Large intestine (tissue), 3 donors: ENCODE measurements around the gene TEX13D. TPM values are rescaled to one million over a fixed set of nuclear protein-coding genes. Genes with fewer than 3 reads are reported as not detected.

Experiments used
- DNase-seq, 2 donors: peaks; one replicate each; pipeline versions ENCODE4 v3.0.0 to v3.0.0-alpha.2; 2013
- H3K27ac ChIP-seq: one replicate; pipeline ENCODE4 v1.5.1; 2013; ENCODE audit warnings: low read length
- H3K27me3 ChIP-seq: 2 replicates; pipeline ENCODE4 v1.6.1; 2013; ENCODE audit warnings: low read length; ENCODE audit not compliant: control insufficient read depth, insufficient read depth
- H3K36me3 ChIP-seq: 2 replicates; pipeline ENCODE4 v1.6.1; 2013; ENCODE audit warnings: low read length; ENCODE audit not compliant: control insufficient read depth, insufficient read depth
- H3K4me1 ChIP-seq: one replicate; pipeline ENCODE4 v1.6.1; 2013; ENCODE audit warnings: low read length; ENCODE audit not compliant: control insufficient read depth, insufficient read depth
- H3K4me3 ChIP-seq: one replicate; pipeline ENCODE4 v1.5.1; 2013; ENCODE audit warnings: low read length
- H3K9me3 ChIP-seq: one replicate; pipeline ENCODE4 v1.6.1; 2013; ENCODE audit warnings: mild to moderate bottlenecking, low read depth, low read length, moderate library complexity; ENCODE audit not compliant: control insufficient read depth
- WGBS: methylation state at CpG from one replicate; pipeline ENCODE4 v1.1.5; 2013; ENCODE audit warnings: low lambda C conversion rate; ENCODE audit not compliant: insufficient coverage; 5-methylcytosine and 5-hydroxymethylcytosine counted together
- polyA plus RNA-seq: library from polyadenylated mRNA; unstranded; fragments of 120-200 nt; gene quantifications from one replicate; pipeline ENCODE4 v1.2.1, GENCODE V29; 2013

TEX13D gene
- polyA plus RNA-seq, 1 donor, result not detected

GRCh38 chrX:124335598-124335997 lies 3.1 kb downstream of the TEX13D start:
- H3K27ac ChIP-seq, result no peak overlapping the region
- no peak overlapping the region for H3K4me3 ChIP-seq
- H3K36me3 ChIP-seq, result no peaks in the 10 kb centered on the region
- DNase-seq, result no peak
- no peaks in the 10 kb centered on the region for H3K4me1 ChIP-seq
- no CpG with 5 or more reads among the region's 1 CpG for WGBS
- peaks cover 5% of the 10 kb centered on the region for H3K9me3 ChIP-seq
- no peaks in the 10 kb centered on the region for H3K27me3 ChIP-seq

- Histone ChIP-seq H3K27me3 (no peaks in the 10 kb centered on the region), H3K4me3 (no peak overlapping the region), H3K27ac (no peak overlapping the region), H3K4me1 (no peaks in the 10 kb centered on the region), H3K9me3 (peaks cover 3% of the 10 kb centered on the region), H3K36me3 (no peaks in the 10 kb centered on the region)
- DNase-seq, result no peak
- no CpG with 5 or more reads among the region's 1 CpG for WGBS
Measured at GRCh38 chrX:124337916-124338315, 5.5 kb downstream of the TEX13D start.

GRCh38 chrX:124338733-124339514 lies 6.5 kb downstream of the TEX13D start:
- Histone ChIP-seq H3K9me3 (no peaks in the 10 kb centered on the region), H3K27ac (no peak overlapping the region), H3K4me1 (no peaks in the 10 kb centered on the region), H3K27me3 (no peaks in the 10 kb centered on the region), H3K4me3 (no peak overlapping the region), H3K36me3 (no peaks in the 10 kb centered on the region)
- no CpG with 5 or more reads among the region's 6 CpGs for WGBS
- no peak for DNase-seq

- WGBS, result no CpG with 5 or more reads among the region's 7 CpGs
- Histone ChIP-seq H3K27me3 (no peaks in the 10 kb centered on the region), H3K4me1 (no peaks in the 10 kb centered on the region), H3K4me3 (no peak overlapping the region), H3K9me3 (no peaks in the 10 kb centered on the region), H3K36me3 (no peaks in the 10 kb centered on the region), H3K27ac (no peak overlapping the region)
- DNase-seq, result no peak
Measured at GRCh38 chrX:124341396-124342132, 9.1 kb downstream of the TEX13D start.

GRCh38 chrX:124342174-124342867 lies 9.9 kb downstream of the TEX13D start:
- H3K4me1 ChIP-seq, result no peaks in the 10 kb centered on the region
- no peaks in the 10 kb centered on the region for H3K9me3 ChIP-seq
- no peak for DNase-seq
- H3K27me3 ChIP-seq, result no peaks in the 10 kb centered on the region
- H3K4me3 ChIP-seq, result no peak overlapping the region
- no peaks in the 10 kb centered on the region for H3K36me3 ChIP-seq
- WGBS, result 73% methylated on average over 2 of the region's 7 CpGs
- no peak overlapping the region for H3K27ac ChIP-seq

- H3K4me1 ChIP-seq, result no peaks in the 10 kb centered on the region
- no peaks in the 10 kb centered on the region for H3K9me3 ChIP-seq
- H3K27me3 ChIP-seq, result no peaks in the 10 kb centered on the region
- no peak for DNase-seq
- no peaks in the 10 kb centered on the region for H3K36me3 ChIP-seq
- no peak overlapping the region for H3K27ac ChIP-seq
- no peak overlapping the region for H3K4me3 ChIP-seq
Measured at GRCh38 chrX:124343016-124343415, 10.6 kb downstream of the TEX13D start.

- WGBS, result no CpG with 5 or more reads among the region's 4 CpGs
- Histone ChIP-seq H3K4me1 (no peaks in the 10 kb centered on the region), H3K27ac (no peak overlapping the region), H3K27me3 (no peaks in the 10 kb centered on the region), H3K4me3 (no peak overlapping the region), H3K9me3 (no peaks in the 10 kb centered on the region), H3K36me3 (no peaks in the 10 kb centered on the region)
- no peak for DNase-seq
Measured at GRCh38 chrX:124344246-124344645, 11.8 kb downstream of the TEX13D start.

GRCh38 chrX:124346117-124346876 lies 13.8 kb downstream of the TEX13D start, which contains the start of gene SH2D1A:
Gene SH2D1A, plus strand, starts transcription at chrX:124346563. Its CDS starts 80 bp downstream, at chrX:124346643.
- no peaks in the 10 kb centered on the region for H3K27me3 ChIP-seq
- no CpG with 5 or more reads among the region's 19 CpGs for WGBS
- H3K4me3 ChIP-seq, result no peak within 1 kb of the TSS
- no peaks in the 10 kb centered on the region for H3K9me3 ChIP-seq
- H3K36me3 ChIP-seq, result no peaks in the 10 kb centered on the region
- H3K27ac ChIP-seq, result no peak within 1 kb of the TSS
- H3K4me1 ChIP-seq, result no peaks in the 10 kb centered on the region
- DNase-seq, result no peak

GRCh38 chrX:124346877-124347241 lies 14.4 kb downstream of the TEX13D start:
- H3K4me3 ChIP-seq, result no peak overlapping the region

GRCh38 chrX:124347242-124347641 lies 14.8 kb downstream of the TEX13D start:
- Histone ChIP-seq H3K27ac (no peak overlapping the region), H3K27me3 (no peaks in the 10 kb centered on the region), H3K9me3 (no peaks in the 10 kb centered on the region), H3K36me3 (no peaks in the 10 kb centered on the region), H3K4me3 (no peak overlapping the region), H3K4me1 (no peaks in the 10 kb centered on the region)
- WGBS, result no CpG with 5 or more reads among the region's 5 CpGs
- no peak for DNase-seq

More at GRCh38 chrX:124346877-124347241, 14.4 kb downstream of the TEX13D start:
- H3K9me3 ChIP-seq, result no peaks in the 10 kb centered on the region
- H3K4me1 ChIP-seq, result no peaks in the 10 kb centered on the region
- no peak for DNase-seq
- no peaks in the 10 kb centered on the region for H3K27me3 ChIP-seq
- no peak overlapping the region for H3K27ac ChIP-seq
- no CpG with 5 or more reads among the region's 15 CpGs for WGBS
- no peaks in the 10 kb centered on the region for H3K36me3 ChIP-seq
